Measurements from ENCODE around the gene ELL2. TPM values are rescaled to one million over a fixed set of nuclear protein-coding genes. Genes with fewer than 3 reads are reported as not detected.

The ELL2 gene
- total RNA-seq, 1 experiment from 2014 or later = 27.5 TPM

DNA sequence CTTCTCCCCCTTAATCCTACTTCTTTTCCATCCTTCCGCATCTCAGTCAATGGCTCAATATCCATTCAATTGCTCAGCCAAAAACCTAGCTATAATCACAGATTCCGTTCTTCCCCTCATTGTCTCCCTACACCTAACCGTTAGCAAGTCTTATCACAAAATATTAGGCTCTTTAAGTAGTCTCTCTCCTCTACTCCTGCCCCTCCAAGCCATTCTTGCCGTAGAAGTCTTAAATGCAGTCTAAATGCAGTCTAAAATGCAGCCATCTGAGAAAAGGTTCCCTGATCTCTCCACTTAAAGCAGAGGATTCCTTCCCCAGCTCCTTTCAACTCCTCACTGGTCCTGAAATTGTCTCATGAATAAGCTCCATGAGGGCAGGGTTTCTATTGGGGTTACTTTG is 57.8 kb downstream of the ELL2 start:
- no peak overlapping the region for H3K18ac ChIP-seq (ENCODE audit: insufficient read length, low read depth, low read length)
- TF ChIP-seq, protein P1, sequence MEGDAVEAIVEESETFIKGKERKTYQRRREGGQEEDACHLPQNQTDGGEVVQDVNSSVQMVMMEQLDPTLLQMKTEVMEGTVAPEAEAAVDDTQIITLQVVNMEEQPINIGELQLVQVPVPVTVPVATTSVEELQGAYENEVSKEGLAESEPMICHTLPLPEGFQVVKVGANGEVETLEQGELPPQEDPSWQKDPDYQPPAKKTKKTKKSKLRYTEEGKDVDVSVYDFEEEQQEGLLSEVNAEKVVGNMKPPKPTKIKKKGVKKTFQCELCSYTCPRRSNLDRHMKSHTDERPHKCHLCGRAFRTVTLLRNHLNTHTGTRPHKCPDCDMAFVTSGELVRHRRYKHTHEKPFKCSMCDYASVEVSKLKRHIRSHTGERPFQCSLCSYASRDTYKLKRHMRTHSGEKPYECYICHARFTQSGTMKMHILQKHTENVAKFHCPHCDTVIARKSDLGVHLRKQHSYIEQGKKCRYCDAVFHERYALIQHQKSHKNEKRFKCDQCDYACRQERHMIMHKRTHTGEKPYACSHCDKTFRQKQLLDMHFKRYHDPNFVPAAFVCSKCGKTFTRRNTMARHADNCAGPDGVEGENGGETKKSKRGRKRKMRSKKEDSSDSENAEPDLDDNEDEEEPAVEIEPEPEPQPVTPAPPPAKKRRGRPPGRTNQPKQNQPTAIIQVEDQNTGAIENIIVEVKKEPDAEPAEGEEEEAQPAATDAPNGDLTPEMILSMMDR (conservative IDR thresholded peaks at IDR 0.05) = no peak
- H2AFZ ChIP-seq (ENCODE audit: low read length) = no peak overlapping the region
- no CpG with 5 or more reads among the region's 4 CpGs for WGBS (ENCODE audit: extremely low coverage, insufficient read length, low lambda C conversion rate)
- H2AK5ac ChIP-seq (ENCODE audit: insufficient read length, low read length) = no peak overlapping the region
- no peak overlapping the region for H3K27ac ChIP-seq (ENCODE audit: insufficient read length, low read depth, low read length)
- no peak overlapping the region for H3K23ac ChIP-seq (ENCODE audit: insufficient read length, low read depth, low read length)
- no peak overlapping the region for H2BK12ac ChIP-seq (ENCODE audit: insufficient read length, low read depth, low read length)
- H2BK20ac ChIP-seq (ENCODE audit: low read depth, low read length, poor library complexity, severe bottlenecking) = no peak overlapping the region
- no peaks in the 10 kb centered on the region for H3K79me2 ChIP-seq (ENCODE audit: insufficient read depth, low read length)
- no peaks in the 10 kb centered on the region for H3K9me3 Mint-ChIP-seq
- H3K4me1 Mint-ChIP-seq = peaks cover 4 to 7% of the 10 kb centered on the region in 2 experiments
- H3T11ph ChIP-seq (ENCODE audit: low read length) = no peak overlapping the region
- no peaks in the 10 kb centered on the region for H3K9me3 ChIP-seq (ENCODE audit: control insufficient read depth, low read depth, low read length)
- no peak overlapping the region for H4K8ac ChIP-seq (replicated peaks; ENCODE audit: insufficient read length, low read depth, low read length)
- no peaks in the 10 kb centered on the region for H3K27me3 ChIP-seq (ENCODE audit: insufficient read depth, low read length)
- no peak overlapping the region for H3K4me3 Mint-ChIP-seq
- H4K91ac ChIP-seq (ENCODE audit: insufficient read length, low read depth, low read length) = no peak overlapping the region
- H2BK15ac ChIP-seq (ENCODE audit: low read depth, low read length) = no peak overlapping the region
- no peaks in the 10 kb centered on the region for H3K79me1 ChIP-seq (ENCODE audit: insufficient read depth, low read depth, low read length, poor library complexity, severe bottlenecking)
- H3K27ac Mint-ChIP-seq = peak overlapping the region in 1 of 3 experiments; percentile 0; a peak in 1 of 7 replicates
- no peak overlapping the region for H3K56ac ChIP-seq (ENCODE audit: insufficient read length, low read depth, low read length)
- no peak for DNase-seq
- H2BK120ac ChIP-seq (ENCODE audit: low read depth, low read length, poor library complexity, severe bottlenecking) = no peak overlapping the region
- no peaks in the 10 kb centered on the region for H3K27me3 Mint-ChIP-seq (ENCODE audit: low read depth)
- H3K4me1 ChIP-seq (ENCODE audit: insufficient read depth, low read length) = no peaks in the 10 kb centered on the region; the same call in 1 of the 2 replicates
- H3K23me2 ChIP-seq (ENCODE audit: insufficient read length, low read depth, low read length, poor library complexity, severe bottlenecking) = no peaks in the 10 kb centered on the region
- H2BK5ac ChIP-seq (ENCODE audit: insufficient read length, low read length) = no peak overlapping the region
- peaks cover 0 to 10% (median 1%) of the 10 kb centered on the region in 3 experiments; a peak in 2 of 7 replicates for H3K36me3 Mint-ChIP-seq (ENCODE audit: insufficient read depth in 1 of 3, low read depth in 3 of 3)
- no peaks in the 10 kb centered on the region for H4K20me1 ChIP-seq (ENCODE audit: control insufficient read depth, insufficient read depth, insufficient read length)
- H3K14ac ChIP-seq (ENCODE audit: insufficient read depth, low read length) = no peak overlapping the region
- H3K9ac ChIP-seq (ENCODE audit: extremely low read depth, insufficient read length, low read length) = no peak overlapping the region
- H4K5ac ChIP-seq (ENCODE audit: insufficient read length, low read depth, low read length) = no peak overlapping the region
- no peak overlapping the region for H3K4ac ChIP-seq (ENCODE audit: low read depth, low read length)
- H3K4me2 ChIP-seq (ENCODE audit: insufficient read depth, insufficient read length, low read length) = no peak overlapping the region
